ENCODE data around the gene ADD1.
A peak's percentile ranks its signal among the peaks of the same experiment; 100 is the strongest.

Gene ADD1

DNA sequence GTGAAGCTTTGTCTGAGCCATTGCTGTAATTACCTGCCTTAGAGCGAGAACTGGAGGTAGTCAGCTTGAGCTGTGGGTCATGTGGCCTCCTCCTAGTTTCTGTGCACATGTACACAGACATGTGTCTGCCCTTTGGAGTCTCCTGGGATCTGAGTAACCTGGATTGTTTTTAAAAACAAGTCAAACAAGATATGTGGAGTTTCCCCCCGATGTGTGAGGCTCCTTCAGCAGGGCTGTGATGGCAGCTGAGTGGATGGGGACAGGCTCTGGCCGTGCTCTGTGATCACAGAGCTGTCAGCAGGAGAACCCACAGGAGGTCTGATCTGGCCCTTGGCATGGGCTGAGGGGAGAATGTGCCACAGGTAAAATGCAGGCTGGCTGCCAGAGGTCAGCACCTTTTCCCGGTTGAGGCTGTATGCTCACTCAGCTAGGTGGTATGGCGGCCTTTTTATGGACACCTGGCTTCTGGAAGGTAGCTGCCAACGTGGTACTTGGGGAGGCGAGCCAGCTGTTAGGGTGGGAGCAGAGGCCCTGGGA, 81.2 kb downstream of the ADD1 start:
- DNase-seq = no peak

DNA sequence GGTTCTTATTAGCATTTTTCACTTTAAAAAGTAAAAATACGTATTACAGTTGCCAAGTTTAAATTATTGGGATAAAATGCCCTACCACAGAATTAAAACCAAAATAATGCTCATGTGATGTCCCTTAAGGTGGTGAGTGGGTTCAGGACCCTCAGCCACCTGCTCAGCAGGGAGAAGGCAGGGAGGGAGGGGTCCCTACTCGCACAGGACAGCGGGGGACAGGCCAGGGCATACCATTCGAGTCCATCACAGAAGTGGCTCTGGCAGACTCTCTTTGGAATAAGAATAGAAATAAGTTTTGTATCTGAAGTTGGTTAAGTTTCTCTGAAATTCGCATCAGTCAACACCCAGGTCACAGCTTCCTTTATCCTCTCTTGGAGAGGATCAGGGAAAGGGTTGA, 81.9 kb downstream of the ADD1 start:
- DNase-seq = no peak

DNA sequence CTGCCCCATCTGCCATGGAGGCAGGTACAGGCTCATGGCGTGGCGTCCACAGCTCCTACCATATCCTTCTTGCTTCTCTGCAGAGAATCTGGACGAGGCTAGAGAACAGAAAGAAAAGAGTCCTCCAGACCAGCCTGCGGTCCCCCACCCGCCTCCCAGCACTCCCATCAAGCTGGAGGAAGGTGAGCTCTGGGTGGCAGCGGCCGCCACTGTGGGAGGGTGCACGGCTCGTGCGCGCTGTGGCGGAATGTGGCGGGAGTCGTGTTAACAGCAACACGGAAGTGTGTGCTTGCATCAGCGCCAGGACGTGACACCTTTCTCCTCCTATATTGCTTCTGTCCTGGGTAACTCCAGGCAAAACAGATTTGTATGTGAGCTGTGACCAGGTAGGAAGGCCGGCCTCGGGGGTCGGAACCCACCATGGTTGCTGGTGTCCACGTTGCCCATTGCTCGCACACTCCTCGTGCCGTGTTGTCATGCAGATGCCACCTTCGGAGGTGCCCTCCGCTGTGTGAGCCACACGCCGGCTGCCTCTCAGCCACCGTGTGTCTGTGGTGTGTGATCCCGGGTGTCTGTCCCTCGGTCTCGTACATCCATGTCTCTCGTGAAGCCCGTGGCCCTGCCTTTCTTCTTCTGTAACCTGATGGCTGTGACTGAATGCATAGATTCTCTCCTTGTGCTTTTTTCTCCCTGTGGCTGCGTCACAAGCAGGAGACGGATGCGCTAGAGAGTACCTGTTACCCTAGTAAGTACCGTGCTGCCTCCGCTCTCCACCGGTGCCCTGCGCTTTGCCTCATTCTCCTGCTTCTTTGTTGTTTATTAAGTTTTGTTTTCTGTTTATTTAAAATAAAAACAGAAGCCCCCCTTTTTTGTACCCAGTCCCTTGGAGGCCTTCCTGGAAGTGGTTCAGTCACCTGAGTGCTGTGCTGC, 82.6 kb downstream of the ADD1 start:
- DNase-seq = no peak

DNA sequence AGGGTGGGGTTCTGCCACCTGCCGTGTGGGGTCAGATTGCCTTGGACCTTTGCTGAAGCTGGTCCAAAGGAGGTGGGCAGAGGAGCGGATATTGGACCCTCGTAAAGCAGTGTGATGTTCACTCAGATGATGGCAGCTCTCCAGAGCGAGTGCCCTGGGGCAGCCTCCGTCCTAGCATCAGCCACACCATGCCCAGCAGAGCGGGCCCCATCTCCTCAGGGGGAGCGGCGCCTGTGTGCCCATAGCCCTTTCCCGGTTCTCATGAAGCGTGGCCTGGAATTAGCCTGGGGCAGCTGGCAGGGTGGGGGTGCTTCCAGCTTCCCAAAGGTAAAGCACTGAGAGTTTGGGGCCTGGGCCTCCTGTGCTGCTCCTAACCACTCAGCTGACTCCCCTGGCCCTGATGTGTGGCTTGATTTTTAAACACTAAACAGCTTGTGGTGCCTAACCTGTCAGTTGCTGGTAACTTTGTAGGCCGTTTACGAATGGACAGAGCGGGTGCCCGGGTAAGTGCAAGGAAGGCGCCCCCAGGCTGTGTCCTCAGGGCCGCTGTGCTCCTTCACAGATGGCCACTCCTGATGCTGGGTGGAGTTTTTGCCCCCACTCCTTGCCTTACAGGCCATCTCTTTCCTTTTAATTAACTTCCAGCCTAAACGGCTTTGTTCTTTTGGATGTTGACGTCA, 83.5 kb downstream of the ADD1 start:
- DNase-seq = no peak

DNA sequence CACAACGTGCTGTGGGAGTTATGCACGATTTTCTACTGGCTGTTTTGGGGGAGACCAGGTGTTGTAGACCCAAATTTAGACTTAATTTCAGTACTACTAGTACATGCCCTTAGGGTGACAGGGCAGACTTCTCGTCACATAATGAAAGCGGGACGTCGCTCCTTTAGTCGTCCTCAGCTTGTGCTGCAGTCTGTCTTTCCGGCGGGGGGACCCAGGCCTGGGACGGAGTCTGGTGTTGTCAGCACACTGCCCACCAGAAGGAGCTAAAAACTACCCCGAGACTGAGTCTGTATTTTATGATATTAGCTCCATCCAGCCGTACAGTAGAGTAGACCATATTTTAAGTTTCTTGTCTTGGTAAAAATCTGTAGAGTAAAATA, 84.0 kb downstream of the ADD1 start:
- DNase-seq = no peak

DNA sequence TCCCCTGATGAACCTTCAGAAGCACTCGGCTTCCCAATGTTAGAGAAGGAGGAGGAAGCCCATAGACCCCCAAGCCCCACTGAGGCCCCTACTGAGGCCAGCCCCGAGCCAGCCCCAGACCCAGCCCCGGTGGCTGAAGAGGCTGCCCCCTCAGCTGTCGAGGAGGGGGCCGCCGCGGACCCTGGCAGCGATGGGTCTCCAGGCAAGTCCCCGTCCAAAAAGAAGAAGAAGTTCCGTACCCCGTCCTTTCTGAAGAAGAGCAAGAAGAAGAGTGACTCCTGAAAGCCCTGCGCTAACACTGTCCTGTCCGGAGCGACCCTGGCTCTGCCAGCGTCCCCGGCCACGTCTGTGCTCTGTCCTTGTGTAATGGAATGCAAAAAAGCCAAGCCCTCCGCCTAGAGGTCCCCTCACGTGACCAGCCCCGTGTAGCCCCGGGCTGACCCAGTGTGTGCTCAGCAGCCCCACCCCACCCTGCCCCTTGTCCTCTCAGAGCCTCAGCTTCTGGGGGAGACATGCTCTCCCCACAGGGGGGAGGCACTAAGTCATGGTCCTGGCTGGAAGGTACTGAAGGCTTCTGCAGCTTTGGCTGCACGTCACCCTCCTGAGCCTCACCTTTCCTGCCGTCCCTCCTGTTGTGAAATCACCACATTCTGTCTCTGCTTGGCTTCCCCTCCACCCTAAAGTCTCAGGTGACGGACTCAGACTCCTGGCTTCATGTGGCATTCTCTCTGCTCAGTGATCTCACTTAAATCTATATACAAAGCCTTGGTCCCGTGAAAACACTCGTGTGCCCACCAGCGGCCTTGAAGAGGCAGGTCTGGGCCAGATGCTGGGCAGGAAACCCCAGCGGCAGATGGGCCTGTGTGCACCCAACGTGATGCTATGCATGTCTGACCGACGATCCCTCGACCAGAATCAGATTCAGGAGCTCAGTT, 84.9 kb downstream of the ADD1 start:
- no peak for DNase-seq

DNA sequence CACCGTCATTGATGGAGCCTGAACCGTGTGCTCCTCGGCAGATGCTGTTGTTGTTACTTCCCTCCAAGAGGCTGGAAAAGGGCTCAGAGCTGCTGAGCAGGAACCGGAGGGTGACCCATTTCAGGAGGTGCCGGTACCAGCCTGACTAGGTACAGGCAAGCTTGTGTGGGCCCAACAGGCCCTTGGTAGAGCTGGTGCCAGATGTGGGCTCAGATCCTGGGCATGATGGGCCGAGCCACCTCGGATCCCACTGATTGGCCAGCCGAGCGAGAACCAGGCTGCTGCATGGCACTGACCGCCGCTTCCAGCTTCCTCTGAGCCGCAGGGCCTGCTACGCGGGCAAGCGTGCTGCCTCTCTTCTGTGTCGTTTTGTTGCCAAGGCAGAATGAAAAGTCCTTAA, 85.8 kb downstream of the ADD1 start:
- no peak for DNase-seq

DNA sequence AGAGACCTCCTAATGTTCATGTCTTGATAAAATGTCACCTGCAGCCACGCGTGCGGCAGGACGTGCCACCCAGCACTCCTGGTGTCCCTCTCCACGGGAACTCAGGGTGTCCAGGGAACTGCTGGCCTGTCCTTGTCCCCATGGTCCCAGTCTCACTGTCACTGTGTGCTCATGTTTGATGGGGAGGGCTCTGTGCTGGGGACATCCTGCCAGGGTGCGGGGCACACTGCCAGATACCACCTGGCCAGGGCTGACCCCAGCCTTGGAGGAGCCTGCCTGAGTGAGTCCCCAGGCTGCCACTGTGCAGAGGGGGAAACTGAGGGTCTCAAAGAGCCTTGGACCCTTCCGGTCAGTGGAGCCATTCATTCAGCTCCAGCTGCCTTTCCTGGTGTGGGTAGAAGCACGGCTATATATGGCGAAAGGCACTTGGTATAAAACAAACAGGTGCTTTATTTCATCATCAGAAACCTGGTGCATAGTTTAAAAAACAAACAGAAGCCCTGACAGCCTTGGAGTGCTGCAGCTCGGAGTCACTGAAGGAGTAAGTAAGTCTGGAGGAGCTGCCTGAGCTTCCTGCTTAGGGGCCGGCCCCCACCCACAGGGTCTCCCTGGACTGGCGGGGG, 86.6 kb downstream of the ADD1 start:
- no peak for DNase-seq

DNA sequence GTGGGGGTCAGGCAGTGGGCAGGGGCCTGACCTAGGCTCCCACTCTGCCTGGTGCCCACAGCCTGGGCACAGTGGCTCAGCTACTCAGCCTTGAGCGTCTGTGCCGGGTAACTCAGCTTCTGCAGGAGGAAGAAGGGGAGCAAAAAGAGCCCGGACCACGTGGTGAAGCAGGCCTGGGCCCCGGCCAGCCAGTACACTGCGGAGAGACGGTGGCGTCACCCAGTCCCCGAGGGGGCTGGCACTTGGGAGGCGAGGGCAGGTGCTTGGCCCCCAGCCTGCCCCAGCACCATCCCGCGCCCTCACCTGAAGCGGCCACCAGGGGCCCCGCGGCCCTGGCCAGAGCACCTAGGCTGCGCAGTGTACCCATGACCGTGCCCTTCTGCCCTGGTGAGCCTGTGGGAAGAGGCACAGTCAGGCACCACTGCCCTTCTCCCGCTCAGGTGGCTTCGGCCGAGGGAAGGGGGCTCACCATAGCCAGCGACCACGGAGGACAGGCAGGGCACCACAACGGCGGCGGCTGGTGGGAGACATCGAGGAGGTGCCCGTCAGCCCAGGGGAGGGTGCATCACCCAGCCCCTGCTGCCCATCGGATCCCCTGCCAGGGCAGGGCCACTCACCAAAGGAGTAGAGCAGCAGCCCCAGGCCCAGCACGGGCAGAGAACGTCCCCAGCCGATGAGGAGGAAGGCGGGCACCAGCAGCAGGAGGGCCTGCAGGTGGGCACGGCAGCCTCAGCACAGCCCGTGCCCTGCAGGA, 87.3 kb downstream of the ADD1 start:
- peak in 1 of 2 donors; percentile 49 for DNase-seq

DNA sequence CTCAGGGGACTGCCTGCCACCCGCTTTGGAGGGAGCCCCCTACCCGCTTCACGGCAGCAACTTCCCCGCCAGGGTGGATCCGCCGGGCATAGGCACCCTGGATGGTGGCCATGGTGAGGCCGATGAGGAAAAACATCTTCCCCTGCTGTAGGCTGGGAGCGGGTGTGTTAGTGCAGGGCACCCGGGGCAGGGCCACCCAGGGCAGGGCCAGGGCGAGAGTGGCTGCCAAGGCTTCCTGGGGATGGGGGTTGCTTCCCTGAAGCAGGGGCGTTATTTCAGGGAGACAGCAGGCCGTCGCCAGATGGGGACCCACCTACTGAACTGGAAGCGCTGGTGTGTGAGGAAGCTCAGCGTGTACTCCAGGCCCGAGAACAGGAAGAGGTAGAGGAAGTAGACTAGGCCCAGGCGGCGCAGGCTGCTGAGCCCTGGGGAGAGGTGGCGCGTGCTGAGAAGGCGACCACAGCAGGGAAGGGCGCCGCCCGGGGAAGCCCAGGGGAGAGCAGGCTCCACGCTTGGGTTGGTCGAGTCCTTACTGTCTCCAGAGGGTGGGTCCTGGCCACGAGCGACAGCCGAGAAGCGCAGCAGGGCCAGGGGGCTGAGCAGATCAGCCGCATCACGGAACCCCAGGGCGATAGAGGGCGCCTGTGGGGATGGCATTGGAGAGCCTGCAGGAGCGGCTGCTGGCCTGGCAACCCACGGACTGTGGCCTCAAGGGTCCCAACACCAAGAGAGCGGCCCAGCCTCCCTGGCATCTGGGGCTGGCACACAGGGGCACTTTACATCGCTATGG, 88.1 kb downstream of the ADD1 start:
- DNase-seq = peak in 1 of 2 donors; percentile 32

DNA sequence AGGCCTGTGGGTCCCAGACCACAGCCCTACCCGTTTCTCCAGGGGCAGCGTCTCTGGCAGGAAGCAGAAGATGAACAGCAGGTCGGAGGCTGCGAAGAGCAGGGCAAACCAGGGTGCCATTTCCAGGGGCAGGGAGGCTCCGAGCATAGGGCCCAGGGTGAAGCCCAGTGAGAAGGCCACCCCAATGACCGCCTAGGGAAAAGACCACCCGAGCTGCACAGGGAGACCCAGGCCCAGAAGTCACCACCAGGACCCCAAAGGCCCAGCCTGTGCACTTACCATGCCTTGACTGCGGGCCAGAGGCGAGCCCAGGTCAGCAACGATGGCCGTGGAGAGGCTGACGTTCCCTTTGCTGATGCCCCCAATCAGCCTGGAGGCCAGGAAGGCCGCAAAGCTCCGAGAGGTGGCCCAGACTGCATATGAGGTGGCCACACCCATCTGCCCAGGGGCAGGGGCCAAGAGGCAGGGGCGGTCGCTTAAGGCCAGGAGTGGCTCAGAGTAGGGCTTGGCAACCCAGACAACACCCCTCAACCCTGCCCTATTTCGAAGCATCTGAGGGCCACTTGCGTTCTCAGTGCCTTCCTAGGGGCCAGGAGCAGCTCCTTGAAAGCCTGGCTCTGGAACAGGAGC, 88.8 kb downstream of the ADD1 start:
- DNase-seq = no peak

DNA sequence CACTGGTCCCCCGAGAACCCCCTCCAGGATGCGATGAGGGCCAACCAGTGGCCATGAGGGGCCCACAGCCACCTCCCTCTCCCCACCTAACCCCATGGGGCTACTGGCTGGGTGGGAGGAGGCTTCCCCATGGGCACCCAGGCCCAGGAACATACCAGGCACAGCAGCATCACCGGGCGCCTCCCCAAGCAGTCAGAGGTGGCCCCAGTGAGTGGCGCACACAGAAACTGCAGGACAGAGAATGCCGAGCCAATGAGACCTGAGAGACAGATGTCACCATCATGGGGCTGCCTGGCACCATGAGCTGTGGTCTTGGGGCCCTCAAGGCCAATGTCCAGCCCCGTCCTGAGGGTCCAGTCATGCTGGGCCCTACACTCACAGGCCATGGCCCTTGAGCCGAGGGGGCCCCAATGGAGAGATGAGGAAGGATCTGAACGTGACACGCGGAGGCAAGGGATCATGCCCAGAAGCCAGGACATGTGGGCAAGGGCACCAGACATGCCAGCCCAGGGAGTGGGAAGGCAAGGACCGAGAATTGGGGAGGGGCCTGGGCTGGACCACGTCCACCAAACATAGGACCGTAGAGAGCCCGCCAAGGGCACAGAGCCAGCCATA, 89.4 kb downstream of the ADD1 start:
- no peak for DNase-seq

DNA sequence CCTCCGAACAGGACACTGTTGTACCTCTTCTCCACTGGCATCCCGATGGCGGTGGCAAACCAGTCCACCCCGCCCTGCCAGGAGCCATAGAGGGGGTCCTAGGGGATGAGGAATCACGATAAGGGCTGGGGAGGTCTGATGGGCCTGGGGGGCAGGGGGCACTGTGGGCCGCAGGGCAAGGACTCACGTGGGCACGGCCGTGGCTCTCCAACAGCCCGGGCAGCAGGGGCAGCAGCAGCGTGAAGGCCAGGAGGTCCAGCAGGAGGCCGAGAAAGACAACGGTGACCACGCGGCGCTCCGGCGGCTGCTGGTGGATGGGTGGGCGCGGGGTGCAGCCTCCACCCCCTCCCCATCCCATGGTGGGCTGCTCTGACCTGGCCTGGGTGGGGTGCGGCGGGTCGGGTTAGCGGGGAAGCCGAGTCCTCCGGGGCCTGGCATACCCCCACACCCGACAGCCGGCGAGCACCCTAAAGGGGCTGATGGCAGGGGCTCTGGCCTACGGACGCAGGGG, 90.0 kb downstream of the ADD1 start:
- DNase-seq = no peak

DNA sequence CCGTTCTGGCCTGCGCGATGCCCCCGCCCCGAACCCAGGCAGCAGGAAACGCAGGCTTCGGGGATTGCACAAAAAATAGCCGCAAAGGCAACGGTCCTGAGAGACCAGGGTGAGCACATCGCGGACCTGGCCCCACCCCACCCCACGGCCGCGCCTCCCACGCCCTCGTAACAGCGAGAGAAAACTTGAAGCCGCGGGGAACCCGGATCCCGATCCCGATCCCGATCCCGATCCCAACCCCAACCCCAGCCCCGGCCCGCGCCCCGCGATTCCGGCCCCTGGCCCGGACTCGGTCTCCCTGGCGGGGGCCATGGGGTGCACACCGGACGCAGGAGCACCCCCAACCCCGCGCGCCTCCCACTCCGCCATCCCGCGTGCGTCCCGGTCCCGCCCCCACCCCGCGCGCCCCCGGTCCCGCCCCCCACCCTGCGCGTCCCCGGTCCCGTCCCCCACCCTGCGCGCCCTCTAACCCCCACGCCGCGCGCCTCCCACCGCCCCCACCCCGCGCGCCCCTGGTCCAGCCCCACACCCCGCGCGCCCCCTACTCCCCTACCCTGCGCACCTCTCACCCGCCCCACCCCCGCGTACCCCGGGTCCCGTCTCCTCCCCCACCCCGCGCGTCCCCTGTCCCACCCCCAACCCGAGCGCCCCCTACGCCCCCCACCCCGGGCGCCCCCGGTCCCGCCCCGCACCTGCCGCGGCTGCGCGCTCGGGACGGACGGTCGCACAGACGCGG, 90.6 kb downstream of the ADD1 start:
- DNase-seq = no peak

DNA sequence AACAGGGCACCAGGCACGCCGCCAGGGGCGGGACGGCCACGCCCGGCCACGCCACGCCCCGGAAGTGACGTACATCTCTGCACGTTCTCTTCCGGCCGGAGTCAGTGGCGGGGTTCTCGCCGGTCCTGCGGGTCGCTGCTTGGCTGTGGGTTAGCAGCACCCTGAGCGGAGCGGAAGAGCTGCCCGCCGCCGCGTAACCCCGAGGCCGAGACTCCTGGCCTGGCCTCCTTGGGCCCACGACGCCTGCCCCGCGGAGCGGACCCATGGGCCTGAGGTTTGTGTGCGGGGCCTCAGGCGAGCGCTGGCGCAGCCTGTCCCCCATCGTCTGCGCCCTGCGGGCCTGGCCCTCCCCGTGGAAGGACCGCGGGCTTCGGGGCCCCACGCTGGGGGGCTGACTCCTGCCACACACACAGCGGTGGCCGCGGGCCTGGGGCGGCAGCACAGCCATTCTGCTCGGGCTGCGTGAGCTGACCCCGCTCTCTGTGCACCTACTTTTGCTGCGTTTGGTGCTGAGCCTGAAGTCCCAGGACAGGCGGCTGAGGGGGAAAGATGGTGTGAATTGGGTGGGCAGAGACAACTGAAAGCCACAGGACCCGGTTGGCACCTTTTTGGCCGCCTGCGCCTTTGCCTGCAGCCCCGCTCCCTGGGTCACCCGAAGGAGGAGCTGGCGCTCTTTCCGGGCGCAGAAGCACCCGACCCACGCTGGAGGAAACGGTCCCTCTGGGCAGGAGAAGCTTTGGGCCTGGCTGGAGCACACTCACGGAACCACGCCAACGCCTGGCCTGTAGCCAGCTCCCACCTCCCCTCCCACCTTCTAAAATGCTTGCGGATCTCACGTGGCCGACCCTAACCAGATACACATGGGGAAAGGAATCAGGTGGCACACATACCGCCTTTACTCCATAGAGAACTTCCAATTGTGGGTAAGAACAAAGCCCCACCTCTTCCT, 91.4 kb downstream of the ADD1 start:
- peak; percentile 63 to 82 for DNase-seq

DNA sequence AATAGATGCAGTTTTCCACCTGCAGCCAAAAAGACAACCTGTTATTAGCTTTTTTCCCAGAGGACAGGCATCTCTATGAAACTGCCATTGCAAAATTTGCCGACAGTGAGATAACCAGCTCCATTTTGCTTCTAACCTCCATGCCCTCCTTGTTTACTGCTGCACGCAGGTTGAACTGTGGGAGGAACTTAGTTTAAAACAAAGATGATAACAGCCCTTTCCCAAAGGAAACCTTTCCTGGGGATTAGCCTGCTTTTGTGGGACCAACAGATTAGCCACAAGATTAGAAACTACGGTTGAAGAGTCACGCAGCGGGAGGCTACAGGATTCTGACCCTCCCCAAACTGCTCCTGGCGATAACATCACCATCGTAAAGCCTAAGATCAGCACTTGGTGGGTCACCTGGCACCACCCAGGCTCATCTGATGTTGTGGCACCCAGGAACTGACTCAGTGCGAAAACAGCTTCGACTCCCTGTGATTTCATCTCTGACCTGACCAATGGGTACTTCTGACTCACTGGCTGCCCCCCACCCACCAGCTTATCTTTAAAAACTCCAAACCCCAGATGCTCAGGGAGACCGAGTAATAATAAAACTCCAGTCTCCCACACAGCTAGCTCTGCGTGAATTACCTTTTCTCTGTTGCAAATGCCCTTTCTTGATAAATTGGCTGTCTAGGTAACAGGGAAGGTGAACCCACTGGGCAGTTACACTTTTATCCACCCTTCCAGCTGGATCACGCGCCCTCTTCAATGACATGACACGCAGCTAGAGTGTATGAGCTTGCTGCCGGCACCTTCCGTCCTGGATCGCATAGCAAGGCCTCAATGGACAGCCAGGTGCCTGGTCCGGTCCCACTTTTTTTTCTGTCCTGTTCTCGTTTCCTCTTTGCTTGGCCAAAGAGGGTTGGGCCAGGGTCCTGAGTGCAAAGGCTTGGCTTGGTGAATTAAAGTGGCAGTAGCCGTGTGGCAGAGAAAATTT, 92.4 kb downstream of the ADD1 start:
- DNase-seq = no peak
